ENCODE data around the gene SRPK1.

DNA sequence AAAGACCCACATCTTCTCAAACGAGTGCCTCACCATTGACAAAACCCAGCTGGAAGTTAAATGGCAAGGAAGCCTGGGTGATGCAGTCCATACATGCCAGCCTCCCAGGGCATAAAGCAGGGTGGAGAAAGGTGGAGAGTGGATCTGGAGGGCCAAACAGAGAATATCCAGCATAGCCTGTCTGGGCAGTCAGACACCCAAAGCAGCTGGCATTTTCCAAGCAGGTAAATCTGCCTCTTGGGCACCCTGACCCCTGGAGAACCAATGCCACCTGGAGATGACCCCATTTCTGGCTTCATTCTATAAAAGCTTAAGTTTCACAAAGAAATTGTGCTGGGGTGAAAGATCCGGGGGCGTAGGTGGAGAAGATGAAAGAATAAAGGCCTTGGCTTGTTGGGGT, 5.1 kb upstream of the SRPK1 start:
- no peak for TF ChIP-seq POLR2A (IDR thresholded peaks at IDR 0.05; ENCODE audit: low read length)
- no peak for TF ChIP-seq GATA1 (IDR thresholded peaks at IDR 0.05; ENCODE audit: low read depth, low read length)

All from erythroblast (primary cell).